HG03521 (cell line): Measurements from ENCODE around the gene ATXN10.
"Not testable (repeated sequence)": the region's sequence is repeated elsewhere in the genome, so short reads cannot be mapped to it uniquely, and the experiment has no call there.

Experiments used
- ATAC-seq: cut with Tn5 transposase; IDR thresholded peaks from one replicate; pipeline ENCODE4 v1.9.1; 2021; ENCODE audit warnings: mild to moderate bottlenecking, moderate library complexity; ENCODE audit not compliant: unreplicated experiment

Gene ATXN10

DNA sequence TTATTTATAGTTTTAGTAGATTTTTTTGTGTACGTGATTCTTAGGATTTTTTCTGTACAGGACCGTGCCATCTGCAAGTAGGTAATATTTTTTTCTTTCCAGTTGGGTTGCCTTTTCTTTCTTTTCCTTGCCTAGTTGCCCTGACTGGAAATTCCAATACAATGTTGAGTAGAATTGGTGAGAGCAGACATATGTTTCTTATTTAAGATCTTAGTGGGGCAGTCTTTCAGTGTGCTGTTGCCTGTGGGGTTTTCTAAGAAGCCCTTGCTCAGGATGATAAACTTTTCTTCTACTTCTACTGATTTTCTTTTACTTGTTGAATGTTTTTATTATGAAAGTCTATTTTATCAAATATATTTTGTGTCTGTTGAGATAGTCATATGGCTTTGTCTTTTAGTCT lies 33.0 kb downstream of the ATXN10 start:
- ATAC-seq, result no peak

DNA sequence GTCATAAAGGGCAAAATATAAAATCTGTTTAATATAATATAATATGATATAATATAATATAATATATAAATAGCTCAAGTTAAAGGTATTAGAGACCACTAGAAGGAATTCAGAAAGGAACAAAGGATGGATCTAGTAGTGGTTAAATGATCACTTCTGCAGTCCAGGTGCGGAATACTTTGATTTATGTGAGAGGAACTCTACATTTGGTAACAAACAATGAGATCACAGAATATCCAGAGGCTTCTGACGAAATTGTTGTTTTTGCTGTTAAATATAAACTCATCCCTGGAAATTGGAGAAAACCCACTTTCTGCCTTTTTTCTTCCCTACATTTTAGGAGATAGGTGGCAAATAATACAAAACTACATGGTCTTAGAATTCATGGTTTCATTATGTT lies 36.0 kb downstream of the ATXN10 start:
- ATAC-seq, result no peak

DNA sequence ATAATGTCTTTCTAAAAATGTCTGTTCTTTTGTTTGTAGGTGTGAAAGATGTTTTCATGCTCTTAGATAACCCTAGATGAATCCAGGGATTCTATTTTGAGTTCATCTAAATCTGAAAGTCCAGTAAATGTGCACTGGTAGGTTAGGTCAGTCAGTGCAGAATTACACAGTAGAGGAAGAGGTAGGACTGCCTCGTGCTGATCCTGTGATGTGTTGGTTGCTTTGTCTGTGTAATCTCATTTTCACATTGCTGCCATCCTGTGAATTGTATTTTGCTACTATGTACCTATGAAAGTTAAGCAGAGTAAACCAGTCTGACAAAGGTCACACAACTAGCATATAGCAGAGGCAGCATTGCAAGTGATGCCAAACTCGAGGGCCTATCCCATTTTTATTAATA lies 36.5 kb downstream of the ATXN10 start:
- no peak for ATAC-seq

DNA sequence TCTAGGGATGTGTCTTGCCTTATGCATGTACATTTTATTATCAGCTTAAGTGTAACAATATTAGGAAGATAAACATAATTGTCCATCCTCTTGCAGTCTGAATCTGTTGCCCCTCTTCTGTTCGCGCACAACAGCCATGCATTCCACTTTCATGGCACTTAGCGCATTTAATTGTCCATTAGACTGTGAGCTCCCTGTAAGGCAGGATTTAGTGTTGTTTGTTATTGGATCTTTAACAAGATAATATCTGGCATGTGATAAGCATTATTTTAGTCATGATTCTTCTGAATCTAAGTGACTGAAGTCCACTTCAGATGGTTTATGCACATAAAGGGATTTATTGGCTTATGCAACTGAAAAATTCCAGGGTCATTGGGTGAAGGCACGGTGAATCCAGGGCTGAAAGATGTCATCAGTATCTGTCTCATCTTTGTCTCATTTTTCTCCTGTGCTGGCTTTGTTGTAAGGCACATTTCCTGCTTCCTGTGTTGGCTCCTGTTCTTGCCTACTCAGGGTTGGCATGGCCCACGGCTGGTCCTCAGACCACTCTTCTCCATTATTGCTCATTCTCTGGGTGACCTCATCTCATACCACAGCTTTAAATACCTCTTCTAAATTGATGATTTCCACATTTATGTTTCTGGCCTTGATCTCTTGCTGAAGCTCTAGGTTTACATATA lies 37.6 kb downstream of the ATXN10 start:
- ATAC-seq, result no peak

DNA sequence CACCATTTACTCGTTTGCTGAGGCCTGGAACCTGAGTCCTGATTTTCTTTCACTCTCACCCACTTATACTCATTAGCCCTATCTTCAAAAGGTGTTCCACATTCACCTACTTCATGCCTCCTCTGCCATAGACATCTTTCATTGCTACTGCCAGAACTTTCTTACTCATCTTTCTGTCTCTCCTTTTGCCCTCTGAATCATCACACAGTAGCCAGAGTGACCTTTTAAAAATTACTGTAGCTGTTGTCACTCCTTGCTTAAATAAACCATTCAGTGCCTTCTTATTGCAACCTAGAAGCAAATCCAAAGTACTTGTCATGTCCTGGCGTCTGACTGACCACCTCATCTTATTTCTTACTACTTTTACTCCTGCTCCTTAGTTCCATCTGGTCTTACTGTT lies 38.2 kb downstream of the ATXN10 start:
- ATAC-seq, result no peak

DNA sequence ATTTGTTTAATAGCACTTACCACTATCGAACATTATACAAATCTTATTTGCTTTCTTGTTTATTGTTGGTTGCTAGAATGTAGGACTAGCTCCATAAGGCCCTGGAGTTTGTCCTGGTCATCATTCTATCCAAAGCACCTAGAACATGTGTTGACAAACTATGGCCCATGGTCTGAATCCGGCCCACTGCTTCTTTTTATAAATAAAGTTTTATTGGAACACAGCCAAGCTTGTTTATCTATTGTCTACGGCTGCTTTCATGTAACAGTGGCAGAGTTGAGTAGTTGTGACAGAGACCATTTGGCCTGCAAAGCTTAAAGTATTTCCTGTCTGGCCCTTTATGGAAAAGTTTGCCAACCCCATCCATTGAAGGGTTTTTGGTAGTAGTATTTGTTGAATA lies 38.8 kb downstream of the ATXN10 start:
- ATAC-seq, result no peak

DNA sequence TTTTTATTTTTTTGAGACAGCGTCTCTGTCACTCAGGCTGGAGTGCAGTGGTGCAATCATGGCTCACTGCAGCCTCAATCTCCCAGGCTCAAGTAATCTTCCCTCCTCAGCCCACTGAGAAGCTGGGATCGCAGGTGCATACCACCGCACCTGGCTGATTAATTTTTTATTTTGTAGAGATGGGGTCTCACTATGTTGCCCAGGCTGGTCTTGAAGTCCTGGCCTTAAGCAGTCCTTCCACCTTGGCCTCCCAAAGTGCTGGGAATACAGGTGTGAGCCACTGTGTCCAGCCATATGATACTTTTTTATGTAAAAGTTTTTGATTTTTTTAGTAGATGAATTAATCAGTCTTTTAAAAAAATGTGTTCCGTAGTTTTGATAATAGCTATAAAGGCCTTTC lies 42.8 kb downstream of the ATXN10 start:
- not testable (repeated sequence) for ATAC-seq

DNA sequence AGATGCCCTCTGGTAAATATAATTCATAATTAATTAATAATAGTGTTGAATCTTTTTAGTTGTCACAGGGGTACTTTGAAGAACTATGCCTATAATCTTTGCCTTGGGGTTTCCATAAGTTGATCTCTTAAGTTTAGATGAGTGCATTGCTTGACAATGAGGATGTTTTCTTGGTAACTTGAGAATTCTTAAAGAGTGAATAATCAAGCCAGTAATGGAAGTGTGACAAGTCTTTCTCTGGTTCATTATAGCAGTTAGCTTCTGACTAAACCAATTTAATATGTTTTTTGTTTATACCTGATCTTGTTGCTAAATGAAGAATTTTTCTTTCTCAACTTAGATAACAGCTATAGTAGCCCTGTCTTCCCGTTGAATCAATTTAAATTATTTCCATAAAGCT lies 46.2 kb downstream of the ATXN10 start:
- ATAC-seq, result no peak

DNA sequence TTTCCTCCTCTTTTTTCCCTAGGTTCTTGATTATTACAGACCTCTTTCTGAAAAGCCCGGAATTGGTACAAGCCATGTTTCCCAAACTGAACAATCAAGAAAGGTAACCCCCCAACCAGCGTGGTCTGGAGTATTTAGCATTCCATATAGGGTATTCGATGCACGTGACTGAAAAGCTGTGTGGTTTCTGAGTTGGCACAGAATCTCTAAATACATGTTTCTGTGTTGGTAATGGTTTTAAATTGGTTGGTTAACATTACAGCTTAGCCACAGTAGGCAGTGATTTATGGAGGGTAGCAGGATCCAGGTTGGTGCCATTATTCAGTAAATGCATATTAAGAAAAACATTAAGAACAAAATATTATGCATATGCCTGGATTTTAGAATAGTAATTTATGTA lies 46.8 kb downstream of the ATXN10 start:
- ATAC-seq, result no peak

DNA sequence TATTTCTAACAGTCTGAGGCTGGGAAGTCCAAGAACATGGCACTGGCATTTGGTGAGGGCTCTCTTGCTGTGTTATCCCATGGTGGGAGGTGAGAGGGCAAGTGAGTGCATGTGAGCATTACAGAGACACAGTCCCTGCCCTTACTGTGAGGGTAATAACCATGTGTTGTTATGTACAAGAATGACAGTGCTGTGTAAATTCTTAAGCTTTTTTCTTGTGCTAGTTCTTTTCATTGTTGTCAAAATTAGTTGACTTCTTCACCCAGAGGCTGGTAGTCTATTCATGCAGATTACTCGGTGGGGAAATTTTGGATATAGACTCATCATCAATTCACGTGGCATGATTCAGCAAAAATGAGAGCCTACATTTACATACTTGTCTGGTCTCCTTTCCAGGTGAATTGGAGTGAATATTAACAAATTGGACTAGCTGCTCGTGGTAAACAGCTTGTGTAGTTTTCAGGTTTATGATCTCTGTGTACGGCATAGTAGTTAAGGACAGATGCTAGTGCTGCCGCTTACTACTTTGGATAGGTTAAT lies 49.3 kb downstream of the ATXN10 start:
- ATAC-seq, result no peak

DNA sequence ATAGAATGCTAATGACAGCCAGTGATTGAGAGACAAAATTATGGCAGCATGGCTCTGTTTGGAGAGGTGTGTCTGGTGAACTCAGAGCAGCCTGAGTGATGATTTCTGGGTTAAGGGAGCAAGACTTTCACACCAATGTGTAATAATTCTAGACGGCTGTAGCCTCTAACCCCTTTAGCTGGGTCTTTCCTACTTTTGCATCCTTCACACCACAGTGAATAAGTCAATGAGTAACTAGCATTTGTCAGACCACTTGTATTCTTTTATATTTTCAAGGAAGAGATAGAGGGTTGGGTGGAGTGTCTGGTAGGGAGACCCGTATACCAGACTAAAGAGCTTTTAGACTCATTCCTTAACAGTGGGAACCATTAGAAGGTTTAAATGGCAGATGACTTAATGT lies 50.4 kb downstream of the ATXN10 start:
- ATAC-seq, result no peak

DNA sequence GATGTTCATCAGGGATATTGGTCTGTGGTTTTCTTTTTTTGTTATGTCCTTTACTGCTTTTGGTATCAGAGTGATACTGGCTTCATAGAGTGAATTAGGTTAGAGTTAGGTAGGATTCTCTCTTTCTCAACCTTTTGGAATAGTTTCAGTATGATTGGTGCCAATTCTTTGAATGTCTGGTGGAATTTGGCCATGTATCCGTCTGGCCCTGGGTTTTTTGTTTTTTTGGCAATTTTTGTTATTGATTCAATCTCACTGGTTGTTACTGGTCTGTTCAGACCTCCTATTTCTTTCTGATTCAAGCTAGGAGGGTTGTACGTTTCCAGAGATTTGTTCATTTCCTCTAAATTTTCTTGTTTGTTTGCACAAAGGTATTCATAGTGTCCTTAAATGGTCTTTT lies 54.4 kb downstream of the ATXN10 start:
- ATAC-seq, result no peak

DNA sequence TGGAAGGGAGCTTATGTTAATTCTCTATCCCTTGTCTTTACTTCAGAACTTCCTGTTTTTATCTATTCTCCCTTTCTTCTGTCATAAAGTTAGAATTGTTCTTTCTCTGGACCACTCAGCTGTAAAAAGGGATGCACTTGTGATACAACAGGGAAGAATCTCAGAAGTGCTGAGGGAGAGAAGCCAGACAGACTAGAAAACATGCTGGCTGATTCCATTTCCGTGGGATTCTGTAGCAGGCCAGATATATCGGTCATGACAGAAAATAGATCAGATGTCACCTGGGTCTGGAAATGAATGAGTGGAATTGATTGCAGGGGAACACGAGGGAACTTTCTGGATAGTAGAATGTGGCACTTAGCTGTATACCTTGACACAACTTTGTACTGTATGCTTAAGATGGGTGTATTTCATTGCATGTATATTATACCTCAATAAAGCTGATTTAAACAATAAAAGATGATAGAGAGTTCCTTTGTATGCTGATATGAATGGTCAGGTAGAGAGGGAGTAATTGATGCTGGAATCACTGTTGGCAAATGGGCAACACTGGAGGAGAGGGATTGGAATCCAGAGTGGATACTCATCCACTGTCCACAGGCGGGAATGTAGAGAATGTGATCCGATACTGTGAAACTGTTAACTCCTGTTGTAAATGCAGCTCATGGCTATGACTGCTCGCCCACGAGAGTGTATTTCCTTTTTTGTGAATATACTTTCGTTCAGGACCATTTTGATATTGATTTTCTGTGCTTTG lies 59.6 kb downstream of the ATXN10 start:
- no peak for ATAC-seq

DNA sequence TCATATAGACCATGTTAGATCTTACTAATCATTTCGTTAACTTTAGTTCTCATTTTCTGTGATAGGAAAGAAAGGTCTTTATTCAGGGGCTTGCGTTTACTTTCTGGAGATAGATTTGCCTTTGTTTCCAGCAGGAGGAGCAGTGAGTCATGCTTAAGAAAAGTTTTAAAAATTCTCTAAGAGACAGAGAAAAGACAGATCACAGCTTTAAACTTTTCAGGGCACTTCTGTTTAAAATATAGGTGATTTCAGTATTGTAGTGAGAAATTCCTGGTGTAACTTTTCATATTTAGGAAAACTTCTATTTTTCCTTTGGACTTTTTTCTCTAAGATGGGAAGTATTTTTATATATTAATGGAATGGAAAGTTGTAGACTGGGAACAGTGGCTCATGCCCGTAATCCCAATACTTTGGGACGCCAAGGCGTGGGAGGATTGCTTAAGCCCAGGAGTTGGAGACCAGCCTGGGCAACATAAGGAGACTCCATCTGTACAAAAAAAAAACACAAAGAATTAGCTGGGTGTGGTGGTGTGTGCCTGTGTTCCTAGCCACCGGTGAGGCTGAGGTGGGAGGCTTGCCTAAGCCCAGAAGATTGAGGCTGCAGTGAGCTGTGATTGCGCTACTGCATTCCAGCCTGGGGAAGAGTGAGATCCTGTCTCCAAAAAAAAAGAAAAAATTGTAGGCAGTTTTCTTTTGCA lies 60.3 kb downstream of the ATXN10 start:
- ATAC-seq, result no peak

DNA sequence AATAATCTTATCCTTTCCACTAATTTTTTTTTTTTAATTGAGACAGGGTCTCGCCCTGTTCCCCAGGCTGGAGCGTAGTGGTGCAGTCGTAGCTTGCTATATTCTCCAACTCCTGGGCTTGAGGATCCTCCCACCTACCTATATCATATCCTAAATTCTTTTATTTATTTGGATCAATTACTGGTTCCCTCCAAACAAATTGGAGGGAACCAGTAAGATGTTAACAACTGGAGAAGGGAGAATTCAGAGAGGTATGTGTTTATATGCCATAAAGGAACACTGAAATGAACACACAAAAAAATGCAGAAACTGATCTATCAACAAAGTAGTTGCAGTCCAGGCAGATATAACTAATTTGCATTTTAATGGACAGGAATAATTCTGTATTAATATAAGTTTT lies 63.6 kb downstream of the ATXN10 start:
- no peak for ATAC-seq

DNA sequence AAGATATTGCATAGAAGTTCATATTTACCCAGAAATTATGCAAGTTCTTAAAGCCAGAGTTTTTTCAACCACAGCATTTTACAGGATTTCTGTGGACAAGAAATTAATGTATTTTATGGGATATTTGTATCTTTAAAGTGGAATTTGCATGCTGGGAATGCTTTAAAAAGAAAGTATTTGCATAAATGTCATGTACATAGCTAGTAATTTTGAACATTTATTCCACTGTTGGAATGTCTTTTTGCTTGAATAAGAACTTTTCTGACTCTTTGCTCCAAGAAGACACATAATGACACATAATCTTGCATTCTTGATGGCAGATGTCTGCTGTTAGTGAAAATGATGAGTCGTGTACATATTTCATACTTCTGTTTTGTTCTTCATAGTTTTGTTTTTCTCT lies 66.6 kb downstream of the ATXN10 start:
- ATAC-seq, result no peak

DNA sequence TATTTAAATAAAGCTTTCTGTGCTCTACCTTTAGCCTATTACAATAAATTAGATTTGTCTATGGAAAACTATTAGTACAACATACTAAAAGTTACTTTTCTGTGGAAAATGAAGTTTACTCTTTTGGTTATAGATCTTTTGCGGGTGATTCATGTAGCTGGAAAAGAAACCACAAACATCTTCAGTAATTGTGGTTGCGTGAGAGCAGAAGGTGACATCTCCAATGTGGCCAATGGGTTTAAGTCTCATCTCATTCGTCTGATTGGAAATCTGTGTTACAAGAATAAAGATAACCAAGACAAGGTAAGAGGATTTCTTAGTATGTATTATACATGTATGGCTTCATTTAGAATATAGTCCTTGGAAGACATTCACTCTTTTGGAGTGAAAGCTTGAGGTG lies 68.6 kb downstream of the ATXN10 start:
- ATAC-seq, result no peak

DNA sequence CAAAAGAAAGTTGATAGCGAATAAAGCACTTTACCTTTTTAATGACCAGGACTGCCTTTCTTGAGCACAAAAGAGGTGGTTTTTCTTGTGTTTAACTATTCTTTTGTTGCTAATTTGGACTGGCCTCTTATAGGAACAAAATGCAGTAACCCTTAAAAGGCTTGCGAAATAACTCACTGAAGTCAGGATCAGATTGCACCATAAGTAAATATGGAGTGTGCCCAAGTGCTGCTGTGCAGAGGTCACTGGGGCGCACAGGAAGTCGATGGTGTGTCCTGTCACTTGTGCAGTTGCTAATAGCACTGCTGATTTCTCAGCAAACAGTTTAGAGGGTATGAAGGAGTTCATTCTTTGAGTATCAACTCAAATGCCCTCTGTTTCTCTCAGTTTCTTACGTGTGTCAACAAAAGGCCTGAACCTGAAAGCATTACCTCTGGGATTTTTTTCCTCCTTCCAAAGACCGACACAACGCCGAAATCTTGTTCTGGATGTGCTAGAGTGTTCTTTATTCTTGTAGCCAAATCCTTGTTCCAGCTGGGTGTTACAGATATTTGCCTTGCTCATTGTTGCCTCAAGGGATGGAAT lies 71.3 kb downstream of the ATXN10 start:
- ATAC-seq, result no peak

DNA sequence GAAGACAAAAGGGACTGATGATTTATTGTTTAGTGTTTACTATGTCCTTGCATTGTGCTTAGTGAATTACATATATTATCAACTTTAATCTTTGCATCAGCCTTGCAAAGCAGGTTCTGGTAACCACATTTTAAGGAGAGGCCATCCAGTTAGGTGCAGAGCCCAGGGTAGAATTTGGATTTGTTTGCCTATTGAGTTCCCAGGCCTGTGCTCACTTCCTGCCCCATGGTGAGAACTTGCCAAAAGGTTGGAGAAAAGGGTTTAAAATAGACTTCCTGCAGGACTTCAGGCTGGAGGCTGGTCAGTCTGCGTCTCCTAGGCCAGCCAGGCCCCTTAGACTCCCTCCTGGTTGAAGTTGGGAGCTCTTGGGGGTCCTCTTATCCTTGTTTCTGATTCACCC lies 72.1 kb downstream of the ATXN10 start:
- ATAC-seq, result no peak

DNA sequence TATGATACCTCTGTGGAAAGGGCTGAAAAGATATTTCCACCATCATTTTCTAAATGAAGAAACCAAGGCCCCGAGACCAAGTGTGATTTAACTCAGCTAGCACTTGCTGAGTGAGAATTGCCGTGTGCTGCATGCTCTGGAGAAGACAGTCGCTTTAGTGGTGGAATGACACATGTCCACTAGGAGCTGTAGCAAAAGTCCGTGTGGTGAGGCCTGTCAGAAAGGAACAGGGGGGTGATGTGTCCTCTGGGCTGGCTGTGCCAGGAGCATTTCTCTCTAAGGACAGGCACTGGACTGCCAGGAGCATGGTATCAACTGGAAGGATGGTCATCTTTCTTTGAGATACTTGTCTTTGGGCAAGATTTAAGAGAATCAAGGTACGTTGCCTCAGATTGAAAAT lies 72.8 kb downstream of the ATXN10 start:
- no peak for ATAC-seq

DNA sequence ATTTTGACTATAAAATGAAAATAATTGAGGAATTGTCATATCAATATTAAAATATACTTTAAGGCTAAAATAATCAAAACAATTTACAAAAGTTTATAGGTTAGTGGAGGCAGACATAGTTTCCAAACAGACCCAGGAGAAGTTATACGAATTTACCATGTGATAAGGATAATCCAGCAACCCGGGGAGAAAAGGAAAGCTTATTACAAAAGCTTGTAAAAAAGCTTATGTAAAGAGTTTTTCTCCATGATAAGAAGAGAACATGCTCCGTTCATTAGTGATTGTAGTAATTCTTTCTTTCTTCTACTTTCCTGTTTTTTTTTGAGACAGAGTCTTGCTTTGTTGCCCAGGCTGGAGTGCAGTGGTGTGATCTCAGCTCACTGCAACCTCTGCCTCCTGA lies 79.0 kb downstream of the ATXN10 start:
- no peak for ATAC-seq

DNA sequence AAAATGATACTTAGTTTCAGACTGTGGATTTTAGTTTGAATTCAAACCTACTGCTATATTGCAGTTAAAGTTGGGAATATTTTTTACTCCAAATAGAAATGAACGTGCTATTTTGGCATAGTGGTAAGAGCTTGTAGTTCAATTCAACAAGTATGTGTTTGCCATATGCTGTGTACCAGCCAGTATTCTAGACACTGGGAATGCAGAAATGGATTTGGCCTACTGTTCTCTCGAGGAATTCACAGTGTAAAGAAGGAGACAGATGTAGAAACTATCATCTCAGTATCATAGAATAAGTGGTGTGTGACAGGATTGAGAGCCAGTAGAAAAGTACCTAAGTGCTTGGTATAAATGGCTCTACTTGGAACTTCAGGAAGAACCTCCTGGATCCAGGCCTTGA lies 80.4 kb downstream of the ATXN10 start:
- ATAC-seq, result no peak
